GM18868 (cell line): Measurements from ENCODE around the gene KIF11.
A peak's percentile ranks its signal among the peaks of the same experiment; 100 is the strongest.
"Not testable (repeated sequence)": the region's sequence is repeated elsewhere in the genome, so short reads cannot be mapped to it uniquely, and the experiment has no call there.

Experiments used
- ATAC-seq: cut with Tn5 transposase; IDR thresholded peaks from one replicate; pipeline ENCODE4 v1.9.1; 2021; ENCODE audit warnings: mild to moderate bottlenecking, moderate library complexity; ENCODE audit not compliant: unreplicated experiment

KIF11 gene

DNA sequence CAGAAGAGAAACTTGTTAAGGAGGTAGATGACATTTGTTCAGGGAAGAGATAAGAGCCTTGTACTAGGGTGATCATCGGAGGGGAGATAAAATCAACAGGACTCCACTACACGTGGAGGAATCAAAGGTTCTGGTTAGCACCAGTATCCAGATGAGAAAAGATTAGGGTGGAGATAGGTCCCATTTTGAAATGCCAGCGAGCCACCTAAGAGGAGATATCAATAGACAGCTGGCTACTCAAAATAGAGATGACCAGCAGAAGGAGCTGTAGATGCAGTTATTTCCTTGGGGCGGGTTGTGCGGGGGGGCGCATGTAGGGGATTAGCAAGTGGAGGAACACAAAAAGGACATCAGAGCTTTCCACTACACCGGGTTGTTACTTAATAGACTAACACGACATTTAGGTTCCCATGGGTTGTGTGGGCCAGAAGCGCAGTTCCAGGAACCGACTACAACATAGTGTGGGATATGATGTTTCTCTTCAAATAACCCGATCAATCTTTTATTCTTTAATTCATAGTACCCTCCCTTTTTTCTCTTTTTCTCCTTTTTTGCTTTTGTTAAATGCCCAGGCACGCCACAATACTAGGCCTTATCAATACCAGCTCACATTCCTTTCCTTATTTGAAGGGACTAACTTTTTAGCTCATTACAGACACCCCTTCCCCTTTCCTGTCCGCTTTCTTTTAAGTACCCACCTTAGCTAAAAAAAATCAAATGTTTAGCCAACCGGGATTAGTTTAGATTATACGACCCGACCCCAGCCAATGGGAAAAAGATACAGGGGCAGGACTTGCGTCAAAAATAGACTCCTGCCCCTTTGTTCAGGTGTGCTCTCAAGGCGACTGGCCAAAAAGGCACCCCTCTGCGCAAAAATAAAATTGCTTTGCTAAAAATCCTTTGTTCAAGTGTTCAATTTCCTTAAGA lies 2.0 kb upstream of the KIF11 start:
- ATAC-seq = peak; percentile 7

DNA sequence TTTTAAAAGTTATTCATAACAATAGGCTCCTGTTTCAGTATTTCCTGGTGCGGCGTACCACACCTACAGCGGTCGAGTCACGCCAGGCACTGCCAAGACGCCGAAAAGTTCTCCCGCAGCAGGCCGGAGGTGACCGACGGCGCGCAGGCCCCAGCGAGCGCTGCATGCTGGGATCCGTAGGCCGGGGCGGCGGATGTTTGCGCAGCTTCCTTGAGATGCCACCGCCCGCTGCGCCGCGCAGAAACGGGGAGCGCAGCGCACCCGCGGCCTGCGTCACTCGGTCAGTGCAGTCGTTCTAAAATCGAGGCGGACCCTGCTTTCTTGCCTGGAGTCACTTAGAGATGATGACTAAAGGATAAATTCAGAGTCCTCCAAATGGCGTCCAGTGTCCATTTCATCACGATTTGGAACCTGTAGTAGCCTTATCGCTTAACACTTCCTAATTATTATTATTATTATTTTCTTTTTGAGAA lies 1.3 kb upstream of the KIF11 start:
- peak; percentile 76 for ATAC-seq

DNA sequence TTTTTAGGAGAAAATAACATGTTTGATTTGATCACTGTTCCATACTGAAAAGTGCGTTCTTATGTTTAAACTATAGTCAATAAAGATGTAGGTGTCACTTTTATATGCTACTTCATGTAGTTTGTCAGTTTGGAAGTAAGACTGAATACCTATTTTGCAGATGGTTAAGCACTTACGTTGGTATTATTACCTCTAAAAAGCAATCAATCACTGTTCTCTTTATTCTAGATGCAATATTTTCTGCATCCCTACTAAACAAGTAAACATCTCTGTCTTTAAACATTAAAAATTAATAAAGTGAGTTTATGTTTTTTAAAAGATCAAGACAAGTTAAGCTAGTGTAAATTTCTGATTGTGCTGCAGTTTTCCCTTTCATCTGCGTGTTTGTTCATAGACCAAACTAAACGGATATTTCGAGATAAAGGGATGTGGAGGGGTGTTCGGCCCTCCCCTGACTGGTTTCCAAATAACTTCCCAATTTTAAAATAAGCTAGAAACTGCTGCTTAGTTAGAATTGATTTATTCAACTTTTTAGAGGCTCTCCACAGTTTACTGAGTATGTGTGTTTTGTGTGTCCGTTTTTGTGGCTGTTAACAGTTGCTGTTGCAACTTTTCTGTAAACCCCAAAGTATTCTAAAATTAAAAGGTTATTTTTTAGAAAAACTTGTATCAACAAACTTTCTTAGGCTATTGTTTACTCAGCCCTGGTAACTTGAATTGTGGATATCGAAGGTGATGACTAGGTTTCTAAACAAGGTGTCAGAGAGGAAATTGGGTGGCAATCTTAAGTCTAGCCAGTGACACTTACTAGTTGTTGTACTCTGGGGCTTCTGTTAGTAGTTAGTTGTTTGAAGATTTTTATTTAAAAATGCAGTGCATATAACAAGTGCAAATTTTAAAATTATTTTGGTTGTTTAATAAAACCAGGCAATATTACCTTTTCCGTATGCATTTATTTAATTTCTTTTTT lies 974 bp downstream of the KIF11 start:
- no peak for ATAC-seq

DNA sequence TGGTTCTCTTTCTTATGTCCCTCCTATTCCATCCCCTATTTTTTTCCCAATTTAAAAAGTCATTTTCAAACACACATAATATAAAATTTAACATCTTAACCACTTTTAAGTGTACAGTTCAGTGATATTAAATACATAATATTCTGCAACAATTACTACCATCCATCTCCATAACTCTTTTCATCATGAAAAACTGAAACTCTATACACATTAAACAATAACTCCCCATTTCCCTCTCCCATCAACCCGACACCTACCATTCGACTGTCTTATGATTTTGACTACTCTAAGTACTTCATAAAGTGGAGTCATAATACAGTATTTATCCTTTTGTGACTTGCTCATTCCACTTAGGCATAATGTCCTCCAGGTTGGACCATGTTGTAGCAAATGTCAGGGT lies 2.6 kb downstream of the KIF11 start:
- ATAC-seq = no peak

DNA sequence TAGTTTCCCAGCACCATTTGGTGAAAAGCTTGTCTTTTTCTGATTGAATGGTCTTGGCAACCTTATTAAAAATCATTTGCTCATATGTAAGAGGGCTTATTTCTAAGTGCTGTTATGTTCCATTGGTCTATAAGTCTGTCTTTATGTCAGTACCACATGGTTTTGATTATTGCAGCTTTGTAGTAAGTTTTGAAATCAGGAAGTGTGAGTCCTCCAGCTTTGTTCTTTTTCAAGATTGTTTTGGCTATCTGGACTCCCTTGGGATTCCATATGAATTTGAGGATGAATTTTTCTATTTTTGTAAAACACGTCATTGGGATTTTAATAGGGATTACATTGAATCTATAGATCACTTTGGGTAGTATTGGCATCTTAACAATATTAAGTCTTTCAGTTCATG lies 5.4 kb downstream of the KIF11 start:
- no peak for ATAC-seq

DNA sequence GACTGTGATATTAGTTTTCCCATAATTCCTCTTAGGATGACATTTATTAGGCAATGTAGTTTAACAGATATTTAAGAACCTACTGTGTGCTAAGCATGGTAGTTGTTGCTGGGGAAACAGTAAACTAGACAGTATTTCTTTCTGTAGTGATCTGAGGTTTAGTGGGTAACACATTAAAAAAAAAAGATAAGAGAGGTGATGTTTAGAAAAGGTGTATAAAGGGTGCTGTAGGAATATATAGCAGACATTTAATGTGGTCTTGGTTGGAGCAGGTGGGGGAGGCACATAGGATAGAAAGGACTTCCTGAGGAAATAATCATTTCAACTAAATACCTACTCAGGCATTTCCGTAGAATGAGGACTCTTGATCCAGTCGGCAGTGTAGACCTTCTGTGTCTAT lies 11.9 kb downstream of the KIF11 start:
- no peak for ATAC-seq

DNA sequence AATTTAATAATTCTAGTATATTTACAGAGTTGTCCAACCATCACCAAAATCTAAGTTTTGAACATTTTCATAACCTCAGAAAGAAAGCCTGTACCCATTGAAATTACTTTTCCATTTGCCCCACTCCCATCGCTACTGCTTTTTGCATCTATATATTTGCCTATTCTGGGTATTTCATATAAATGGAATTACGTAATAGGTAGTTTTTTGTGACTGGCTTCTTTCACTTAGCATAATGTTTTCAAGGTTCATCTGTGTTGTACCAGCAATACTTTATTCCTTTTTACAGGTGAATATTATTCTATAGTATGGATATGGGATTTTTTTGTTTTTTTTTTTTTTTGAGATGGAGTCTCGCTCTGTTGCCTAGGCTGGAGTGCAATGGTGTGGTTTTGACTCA lies 22.6 kb downstream of the KIF11 start:
- no peak for ATAC-seq

DNA sequence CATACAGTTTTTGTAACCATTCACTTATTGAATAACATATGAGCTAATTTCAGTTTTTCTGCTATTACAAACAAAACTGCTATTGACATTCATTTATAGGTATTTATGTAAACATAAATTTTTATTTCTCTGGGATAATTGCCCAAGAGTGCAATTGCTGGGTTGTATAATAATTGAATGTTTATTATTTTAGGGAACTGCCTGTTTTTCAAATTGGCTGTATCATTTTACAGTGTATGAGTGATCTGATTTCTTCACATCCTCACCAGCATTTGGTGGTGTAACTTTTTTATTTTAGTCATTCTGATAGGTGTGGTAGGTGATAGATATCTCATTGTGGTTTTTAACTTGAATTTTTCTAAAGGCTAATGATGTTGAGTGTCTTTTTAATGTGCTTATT lies 26.4 kb downstream of the KIF11 start:
- ATAC-seq = no peak

DNA sequence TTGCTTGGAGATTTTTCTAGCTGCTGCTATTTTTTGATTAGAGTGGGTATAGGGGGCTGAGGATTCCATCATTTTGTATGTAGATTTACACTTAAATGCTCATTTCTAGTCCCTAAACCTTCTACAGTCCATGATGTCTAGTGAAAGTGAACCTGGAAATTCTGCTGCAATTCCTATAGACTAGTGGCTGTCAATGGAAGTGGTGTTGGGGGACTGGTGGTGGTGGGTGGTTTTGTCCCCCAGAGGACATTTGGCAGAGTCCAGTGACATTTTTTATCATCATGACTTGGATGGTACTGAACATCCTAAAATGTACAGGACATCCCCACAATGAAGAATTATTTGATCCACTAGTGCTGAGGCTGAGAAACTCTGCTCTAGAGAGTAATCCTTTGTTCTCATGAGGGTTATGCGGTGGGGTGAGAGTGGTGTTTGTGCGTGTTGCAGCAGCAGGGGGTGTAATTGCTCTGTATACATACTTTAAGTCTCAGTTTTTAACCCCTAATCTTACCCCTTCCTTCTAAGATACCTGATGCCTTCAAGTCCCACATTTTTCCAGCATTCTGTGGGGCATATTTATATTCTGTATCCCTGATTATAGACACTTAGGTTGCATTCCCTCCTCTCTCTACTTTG lies 35.0 kb downstream of the KIF11 start:
- ATAC-seq = no peak

DNA sequence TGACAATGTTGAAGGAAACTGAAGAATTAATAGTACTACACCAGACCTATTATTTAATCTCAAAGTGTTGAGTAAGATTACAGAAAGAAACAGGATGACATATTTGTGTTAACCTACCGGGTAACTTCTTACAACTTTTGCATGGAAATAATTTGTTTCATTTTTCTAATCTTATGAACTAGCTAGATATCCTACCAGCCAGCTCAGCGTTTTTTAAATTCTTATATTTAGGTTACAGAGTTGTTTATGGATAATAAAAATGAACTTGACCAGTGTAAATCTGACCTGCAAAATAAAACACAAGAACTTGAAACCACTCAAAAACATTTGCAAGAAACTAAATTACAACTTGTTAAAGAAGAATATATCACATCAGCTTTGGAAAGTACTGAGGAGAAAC lies 37.0 kb downstream of the KIF11 start:
- no peak for ATAC-seq

DNA sequence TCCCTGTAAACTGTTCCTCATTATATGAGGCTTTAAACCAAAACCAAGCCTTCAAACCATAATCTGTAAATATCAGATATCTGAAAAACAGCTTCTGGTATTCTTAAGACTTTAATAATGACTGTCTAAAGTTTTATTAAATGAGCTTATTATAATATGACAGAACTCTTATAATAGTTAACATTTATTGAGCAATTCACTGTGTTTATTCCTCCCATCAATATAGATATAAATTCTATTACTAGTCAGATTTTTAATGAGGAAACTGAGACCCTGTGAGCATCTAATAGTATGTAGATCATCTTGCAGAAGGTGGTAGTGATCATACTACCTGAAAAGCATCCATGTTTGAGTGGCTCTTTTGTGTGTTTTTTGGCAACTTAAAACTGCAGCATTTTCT lies 45.1 kb downstream of the KIF11 start:
- no peak for ATAC-seq

DNA sequence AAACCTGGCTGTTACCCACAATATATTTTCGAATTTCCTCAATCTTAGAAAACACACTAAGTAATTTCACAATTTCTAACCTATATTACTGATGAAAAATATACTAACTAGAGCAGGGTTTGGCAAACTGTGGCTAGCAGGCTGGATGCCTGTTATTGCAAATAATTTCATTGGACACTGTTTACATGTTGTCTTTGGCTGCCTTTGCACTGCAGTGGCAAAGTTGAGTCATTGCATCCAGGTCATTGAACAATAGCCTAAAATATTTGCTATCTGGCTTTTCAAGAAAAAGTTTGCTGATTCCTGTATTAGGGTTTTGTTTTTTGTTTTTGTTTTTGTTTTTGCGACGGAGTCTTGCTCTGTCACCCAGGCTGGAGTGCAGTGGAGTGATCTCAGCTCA lies 47.2 kb downstream of the KIF11 start:
- no peak for ATAC-seq

DNA sequence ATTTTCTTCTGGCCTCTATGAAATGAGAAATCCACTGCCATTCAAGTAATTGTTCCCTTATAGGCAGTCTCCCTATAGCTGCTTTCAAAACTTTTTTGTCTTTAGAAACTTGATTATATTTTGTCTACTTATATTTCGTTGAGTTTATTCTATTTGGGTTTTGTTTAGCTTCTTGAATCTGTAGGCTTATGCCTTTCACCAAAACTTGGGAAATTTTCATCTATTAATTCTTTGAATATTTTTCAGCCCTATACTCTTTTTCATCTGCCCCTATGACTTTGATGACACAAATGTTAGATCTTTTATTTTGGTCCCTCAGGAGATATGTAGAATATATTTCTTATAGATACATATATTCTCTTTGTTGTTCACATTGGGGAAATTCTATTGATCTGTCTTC lies 48.6 kb downstream of the KIF11 start:
- ATAC-seq = no peak

DNA sequence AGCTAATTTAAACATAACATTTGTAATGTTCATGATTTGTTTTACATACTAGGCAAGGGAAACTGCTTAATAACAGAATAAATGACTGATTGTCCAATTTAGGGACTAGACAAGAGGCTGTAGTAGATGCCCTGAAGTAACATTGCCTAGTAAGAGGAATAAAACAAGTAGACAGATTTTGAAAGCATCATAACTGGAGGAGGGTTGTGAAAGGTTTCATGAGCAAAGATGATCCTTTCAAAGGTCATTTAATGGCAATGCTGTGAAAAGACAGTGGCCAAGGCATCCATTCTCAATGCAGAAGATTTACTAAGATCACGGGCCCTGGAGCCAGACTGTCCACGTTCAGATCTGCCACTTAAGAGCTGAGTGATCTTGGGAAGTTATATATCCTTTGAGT lies 52.0 kb downstream of the KIF11 start:
- ATAC-seq = no peak

DNA sequence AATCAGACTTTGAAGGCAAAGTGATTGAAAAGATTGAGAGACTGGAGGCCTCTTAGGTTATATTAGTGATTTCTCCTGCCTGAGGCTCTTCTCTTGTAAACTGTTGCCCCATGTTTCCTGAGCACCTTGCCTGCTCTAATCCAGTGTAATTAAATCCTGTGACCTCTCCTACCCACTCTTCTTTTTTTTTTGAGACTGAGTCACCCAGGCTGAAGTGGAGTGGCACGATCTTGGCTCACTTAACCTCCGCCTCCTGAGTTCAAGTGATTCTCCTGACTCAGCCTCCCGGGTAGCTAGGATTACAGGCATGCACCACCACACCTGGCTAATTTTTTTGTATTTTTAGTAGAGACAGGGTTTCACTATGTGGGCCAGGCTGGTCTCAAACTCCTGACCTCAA lies 57.9 kb downstream of the KIF11 start:
- not testable (repeated sequence) for ATAC-seq

DNA sequence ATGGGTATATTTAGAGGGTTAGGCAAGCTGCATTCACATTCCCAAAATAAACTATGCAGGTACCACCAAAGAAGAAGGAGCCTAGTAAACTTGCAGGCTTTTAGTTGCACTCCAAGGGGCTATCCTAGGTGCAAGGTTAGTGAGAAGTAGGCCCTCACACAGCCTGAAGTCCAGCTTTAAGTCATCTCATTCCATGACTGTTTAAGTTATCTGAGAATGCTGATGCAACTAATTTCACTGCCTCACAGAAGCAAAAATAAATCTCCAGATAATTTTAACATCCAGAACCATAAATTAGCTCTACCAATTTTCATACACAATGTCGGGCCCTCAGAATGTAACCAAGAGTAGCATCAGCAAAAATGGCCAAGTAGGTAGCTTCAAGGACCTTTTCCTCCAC lies 62.5 kb downstream of the KIF11 start:
- no peak for ATAC-seq

DNA sequence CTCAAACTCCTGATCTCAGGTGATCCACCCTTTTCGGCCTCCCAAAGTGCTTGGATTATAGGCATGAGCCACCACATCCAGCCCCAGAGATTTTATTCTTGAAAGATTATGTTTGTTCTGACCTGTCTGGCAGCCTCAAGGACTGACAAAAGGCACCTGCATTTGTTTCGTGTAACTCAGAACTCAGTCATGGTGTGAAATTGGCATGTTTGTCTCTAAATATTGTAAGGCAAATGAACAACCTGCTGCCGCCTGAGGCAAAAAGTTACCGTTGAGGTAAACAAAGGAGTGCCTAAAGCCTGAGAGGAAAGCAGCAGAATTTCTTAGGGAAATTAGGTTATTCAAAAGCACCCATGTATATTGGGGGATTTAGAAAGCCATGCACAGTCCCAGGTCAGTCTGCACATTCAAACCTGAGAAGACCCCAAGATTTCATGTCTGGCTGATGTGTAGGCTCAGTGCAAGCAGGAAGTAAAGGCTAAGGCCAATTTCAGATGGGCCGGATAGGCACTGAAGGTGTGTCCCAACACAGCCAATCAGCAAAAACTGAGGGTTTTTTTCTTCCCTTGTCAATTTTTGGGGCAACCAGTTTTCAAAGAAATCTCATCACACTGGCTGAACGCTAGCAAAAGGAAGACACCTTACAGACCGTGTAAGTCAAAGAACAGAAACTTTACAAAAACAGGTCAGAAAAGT lies 63.5 kb downstream of the KIF11 start:
- ATAC-seq = no peak

DNA sequence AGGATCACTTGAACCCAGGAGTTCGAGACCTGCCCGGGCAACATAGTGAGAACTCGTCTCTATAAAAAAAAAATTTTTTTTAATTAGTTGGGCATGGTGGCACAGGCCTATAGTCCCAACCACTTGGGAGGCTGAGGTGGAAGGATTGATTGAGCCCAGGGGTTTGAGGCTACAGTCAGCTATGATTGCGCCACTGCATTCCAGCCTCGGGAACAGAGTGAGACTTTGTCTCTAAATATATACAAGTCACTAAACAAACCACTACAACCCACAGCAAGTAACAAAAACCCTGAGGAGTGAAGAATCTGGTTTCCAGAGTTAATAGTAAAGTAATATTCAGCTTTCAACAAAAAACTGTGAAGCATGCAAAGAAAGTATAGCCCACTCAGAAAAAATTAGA lies 64.1 kb downstream of the KIF11 start:
- no peak for ATAC-seq

DNA sequence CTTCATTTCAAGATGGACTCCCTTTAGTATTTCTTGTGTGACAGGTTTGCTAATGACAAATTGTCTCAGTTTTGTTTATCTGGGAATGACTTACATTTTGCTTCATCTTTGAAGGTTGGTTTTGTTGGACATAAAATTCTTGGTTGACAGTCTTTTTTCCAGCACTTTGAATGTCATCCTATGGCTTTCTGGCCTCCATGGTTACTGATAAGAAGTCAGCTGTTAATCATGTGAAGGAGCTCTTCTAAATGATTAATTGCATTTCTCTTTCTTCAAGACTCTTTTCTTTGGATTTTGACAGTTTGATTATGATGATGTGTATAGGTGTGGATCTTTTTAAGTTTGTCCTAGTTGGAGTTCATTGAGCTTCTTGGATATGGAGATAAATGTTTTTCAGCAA lies 69.9 kb downstream of the KIF11 start:
- no peak for ATAC-seq

DNA sequence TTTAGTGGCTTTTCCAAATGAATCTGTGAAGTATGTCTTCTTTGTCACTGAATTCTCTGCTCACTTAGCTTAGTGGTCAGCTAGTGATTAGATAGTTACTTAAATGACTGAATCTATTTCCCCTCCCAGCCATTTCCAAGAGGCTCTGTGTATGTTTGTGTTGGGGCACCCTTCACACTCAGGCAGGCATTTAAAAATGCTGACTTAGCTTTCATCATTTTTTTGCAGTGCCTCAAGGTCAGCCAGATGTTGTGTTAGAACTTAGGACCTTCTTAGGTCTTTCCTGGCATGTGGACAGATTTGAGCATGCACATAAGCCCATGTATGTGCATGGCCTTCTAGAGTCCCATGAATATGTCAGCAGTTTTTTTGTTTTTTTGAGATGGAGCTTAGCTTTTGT lies 71.4 kb downstream of the KIF11 start:
- ATAC-seq = no peak

DNA sequence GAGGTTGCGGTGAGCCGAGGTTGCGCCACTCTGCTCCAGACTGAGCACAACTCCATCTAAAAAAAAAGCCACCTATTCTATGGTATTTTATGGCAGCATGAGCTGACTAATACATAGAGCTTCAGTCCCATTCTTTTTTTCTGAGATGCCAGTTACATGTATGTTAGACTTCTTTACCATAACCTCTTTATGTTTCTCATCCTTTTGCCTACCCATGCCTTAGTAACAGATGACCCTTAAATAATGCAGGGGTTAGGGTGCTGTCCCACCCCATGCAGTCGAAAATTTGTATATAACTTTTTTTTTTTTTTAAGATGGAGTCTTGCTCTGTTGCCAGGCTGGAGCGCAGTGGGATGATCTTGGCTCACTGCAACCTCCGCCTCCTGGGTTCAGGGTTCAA lies 74.1 kb downstream of the KIF11 start:
- no peak for ATAC-seq
